ENCODE results near the gene P2RY8. TPM values are rescaled to one million over a fixed set of nuclear protein-coding genes. Genes with fewer than 3 reads are reported as not detected.

The P2RY8 gene
- total and polyA plus RNA-seq, 2 of the 4 experiments (the other 2 are of a cell fraction), result not detected

- Histone ChIP-seq H2AFZ (replicated peaks; ENCODE audit: low read length, poor library complexity) (no peak overlapping the region), H3K23ac (ENCODE audit: low read depth, low read length) (no peak overlapping the region), H3K9me1 (ENCODE audit: insufficient read depth, low read length) (no peaks in the 10 kb centered on the region), H3K56ac (ENCODE audit: extremely low read depth, insufficient read depth, low read length) (no peak overlapping the region), H3K9ac (ENCODE audit: low read depth, low read length) (no peak overlapping the region), H3K4me2 (ENCODE audit: low read depth, low read length) (no peak overlapping the region), H2AK5ac (ENCODE audit: low read depth, low read length) (no peak overlapping the region), H3K79me1 (ENCODE audit: low read depth in 1 of 2, low read length in 2 of 2) (no peaks in the 10 kb centered on the region), H4K5ac (ENCODE audit: low read depth, low read length) (no peak overlapping the region), H3K4me3 (ENCODE audit: insufficient read depth, low read depth, low read length) (no peak overlapping the region), H2AK9ac (replicated peaks; ENCODE audit: low read depth, low read length, poor library complexity) (no peak overlapping the region), H3K27me3 (ENCODE audit: control insufficient read depth, insufficient read depth, low read length) (no peaks in the 10 kb centered on the region), H3K18ac (ENCODE audit: low read depth, low read length) (no peak overlapping the region), H4K8ac (ENCODE audit: low read depth in 2 of 2, low read length in 2 of 2) (no peak overlapping the region), H2BK5ac (ENCODE audit: low read depth, low read length, poor library complexity, severe bottlenecking) (no peak overlapping the region), H4K20me1 (ENCODE audit: insufficient read depth, low read length) (no peaks in the 10 kb centered on the region), H3K36me3 (ENCODE audit: control insufficient read depth, insufficient read depth, low read length) (no peaks in the 10 kb centered on the region), H3K4ac (ENCODE audit: low read depth, low read length) (no peak overlapping the region), H2BK20ac (ENCODE audit: low read depth, low read length) (no peak overlapping the region), H3K4me1 (ENCODE audit: control insufficient read depth, insufficient read depth, low read length) (no peaks in the 10 kb centered on the region), H3K9me3 (ENCODE audit: control insufficient read depth, insufficient read depth, low read length) (no peaks in the 10 kb centered on the region), H4K91ac (ENCODE audit: insufficient read depth, low read depth, low read length) (no peak overlapping the region), H2BK15ac (ENCODE audit: low read depth, low read length) (no peak overlapping the region), H2BK120ac (ENCODE audit: low read depth, low read length) (no peak overlapping the region), H3K14ac (replicated peaks; ENCODE audit: low read depth, low read length) (no peak overlapping the region), H3K27ac (ENCODE audit: insufficient read depth, low read length) (no peak overlapping the region)
- 70% methylated on average over 2 of the region's 6 CpGs; no CpG with 5 or more reads in 1 of the 2 experiments for WGBS, 2 experiments (ENCODE audit: extremely low coverage in 2 of 2, insufficient read length in 1 of 2)
- DNase-seq (no peak), ATAC-seq (ENCODE audit: low read depth) (no peak)
- no TSS peak for BruUV-seq (replicated peaks)
- CTCF ChIA-PET, result no interaction called here
- POLR2A ChIA-PET (ENCODE audit: unreplicated experiment), result no interaction called here
- intact Hi-C loops (cut with micrococcal nuclease) (no loop called here), dilution Hi-C loops (cut with HindIII; ENCODE audit: low sequenced_read_pairs, unreplicated experiment) (no loop called here), in situ Hi-C loops (cut with MboI; ENCODE audit: low sequenced_read_pairs) (loop anchor here (25.0 kb wide), 1 partner anchor 116 kb away; the partner anchor contains the start of gene ASMTL)
- TF ChIP-seq CTCF (conservative IDR thresholded peaks at IDR 0.05; ENCODE audit: low read depth, low read length) (no peak), CHD1 (IDR thresholded peaks at IDR 0.05; ENCODE audit: low read depth, low read length) (no peak), NFE2L2 (IDR thresholded peaks at IDR 0.05; ENCODE audit: low read depth, low read length) (no peak), RFX5 (IDR thresholded peaks at IDR 0.05; ENCODE audit: low read depth, low read length) (no peak), POLR2A (IDR thresholded peaks at IDR 0.05; ENCODE audit: low read depth, low read length) (no peak), MAZ (IDR thresholded peaks at IDR 0.05; ENCODE audit: borderline replicate concordance, low read depth, low read length) (no peak), RAD21 (IDR thresholded peaks at IDR 0.05; ENCODE audit: low read length) (no peak), SMC3 (IDR thresholded peaks at IDR 0.05; ENCODE audit: low read depth, low read length) (no peak), USF2 (IDR thresholded peaks at IDR 0.05; ENCODE audit: low read depth, low read length) (no peak)
Observed at GRCh38 chrX:1578511-1579173, 41.7 kb upstream of the P2RY8 start.
